Loucy (cell line): ENCODE measurements around the gene BFAR.
"Not testable (repeated sequence)": the region's sequence is repeated elsewhere in the genome, so short reads cannot be mapped to it uniquely, and the experiment has no call there.

Source experiments
- EZH2phosphoT487 ChIP-seq: fragments of 200-600 bp; IDR thresholded peaks from 2 replicates; pipeline ENCODE4 v1.6.1; 2018; ENCODE audit warnings: antibody characterized with exemption, mild to moderate bottlenecking, moderate library complexity, borderline replicate concordance
- TF ChIP-seq, protein P1 (sequence below): fragments of 200-600 bp; sonication (generic); conservative IDR thresholded peaks from 2 replicates; pipeline ENCODE4 v1.5.1; 2014; ENCODE audit warnings: mild to moderate bottlenecking, antibody characterized with exemption, low read length

DNA sequence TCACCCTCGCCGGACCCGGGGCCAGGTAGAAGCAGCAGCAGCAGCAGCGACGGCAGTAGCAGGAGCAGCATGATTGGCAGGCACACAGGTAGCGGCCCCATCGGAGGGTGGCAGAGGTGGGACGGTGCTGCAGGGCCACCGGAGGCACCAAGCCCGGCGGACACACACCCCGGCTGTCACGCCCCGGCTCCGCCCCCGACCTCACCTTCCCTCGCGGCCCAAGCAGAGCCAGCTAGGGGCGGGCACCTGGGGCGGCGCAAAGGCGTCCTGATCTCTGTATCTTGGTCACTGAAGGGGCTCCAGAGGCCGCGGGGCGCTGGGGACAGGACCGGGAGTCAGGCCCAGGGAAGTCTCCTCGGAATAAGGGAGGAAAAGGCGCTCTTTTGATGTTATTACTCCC is 61.4 kb downstream of the BFAR start, which contains the start of gene PLA2G10:
- TF ChIP-seq, protein P1, sequence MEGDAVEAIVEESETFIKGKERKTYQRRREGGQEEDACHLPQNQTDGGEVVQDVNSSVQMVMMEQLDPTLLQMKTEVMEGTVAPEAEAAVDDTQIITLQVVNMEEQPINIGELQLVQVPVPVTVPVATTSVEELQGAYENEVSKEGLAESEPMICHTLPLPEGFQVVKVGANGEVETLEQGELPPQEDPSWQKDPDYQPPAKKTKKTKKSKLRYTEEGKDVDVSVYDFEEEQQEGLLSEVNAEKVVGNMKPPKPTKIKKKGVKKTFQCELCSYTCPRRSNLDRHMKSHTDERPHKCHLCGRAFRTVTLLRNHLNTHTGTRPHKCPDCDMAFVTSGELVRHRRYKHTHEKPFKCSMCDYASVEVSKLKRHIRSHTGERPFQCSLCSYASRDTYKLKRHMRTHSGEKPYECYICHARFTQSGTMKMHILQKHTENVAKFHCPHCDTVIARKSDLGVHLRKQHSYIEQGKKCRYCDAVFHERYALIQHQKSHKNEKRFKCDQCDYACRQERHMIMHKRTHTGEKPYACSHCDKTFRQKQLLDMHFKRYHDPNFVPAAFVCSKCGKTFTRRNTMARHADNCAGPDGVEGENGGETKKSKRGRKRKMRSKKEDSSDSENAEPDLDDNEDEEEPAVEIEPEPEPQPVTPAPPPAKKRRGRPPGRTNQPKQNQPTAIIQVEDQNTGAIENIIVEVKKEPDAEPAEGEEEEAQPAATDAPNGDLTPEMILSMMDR, result not testable (repeated sequence)
- not testable (repeated sequence) for TF ChIP-seq EZH2phosphoT487
